Stimulated activated CD8-positive, alpha-beta memory T cell treated with anti-CD3 and anti-CD28 coated beads, Interleukin-2, amount 100 ng/mL, for 1 hour (primary cell): Measurements from ENCODE around the gene ZNF524.

ENCODE experiments used
- DNase-seq, 2 donors: peaks; one replicate each; pipeline ENCODE4 v3.0.0-alpha.2; 2020; ENCODE audit warnings: low read depth in 2 of 2

The ZNF524 gene

GRCh38 chr19:55602104-55603001 is 2.3 kb downstream of the ZNF524 start:
- no peak for DNase-seq

GRCh38 chr19:55603115-55603514 is 3.0 kb downstream of the ZNF524 start:
- DNase-seq, result no peak

DNA sequence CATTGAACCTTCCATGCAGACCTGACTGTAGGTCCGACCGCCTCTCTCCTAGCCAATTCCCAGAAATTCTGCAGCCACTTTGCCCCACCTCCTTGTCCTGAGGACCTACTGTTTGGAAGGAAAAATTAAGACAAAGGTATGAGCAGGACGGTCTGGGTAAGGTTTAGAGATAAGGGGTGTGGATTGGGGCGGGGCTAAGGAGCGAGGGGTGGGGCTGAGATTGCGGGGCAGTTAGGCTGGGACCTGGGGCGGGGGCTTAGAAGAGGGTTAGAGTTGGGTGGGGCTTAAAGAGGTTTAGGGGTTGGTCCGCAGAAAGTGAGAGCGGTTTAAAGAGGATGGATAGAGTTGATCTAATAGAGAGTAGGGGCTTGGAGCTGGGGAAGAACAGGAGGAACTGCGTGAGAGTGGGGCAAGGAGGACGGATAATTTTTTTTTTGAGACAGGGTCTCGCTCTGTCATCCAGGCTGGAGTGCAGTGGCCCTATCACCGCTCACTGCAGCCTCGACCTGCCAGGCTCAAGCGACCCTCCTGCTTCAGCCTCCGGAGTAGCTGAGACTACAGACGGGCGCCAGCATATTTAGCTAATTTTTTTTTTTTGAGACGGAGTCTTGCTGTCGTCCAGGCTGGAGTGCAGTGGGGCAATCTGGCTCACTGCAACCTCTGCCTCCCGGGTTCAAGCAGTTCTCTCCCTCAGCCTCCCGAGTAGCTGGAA is 3.6 kb downstream of the ZNF524 start:
- DNase-seq, result no peak

DNA sequence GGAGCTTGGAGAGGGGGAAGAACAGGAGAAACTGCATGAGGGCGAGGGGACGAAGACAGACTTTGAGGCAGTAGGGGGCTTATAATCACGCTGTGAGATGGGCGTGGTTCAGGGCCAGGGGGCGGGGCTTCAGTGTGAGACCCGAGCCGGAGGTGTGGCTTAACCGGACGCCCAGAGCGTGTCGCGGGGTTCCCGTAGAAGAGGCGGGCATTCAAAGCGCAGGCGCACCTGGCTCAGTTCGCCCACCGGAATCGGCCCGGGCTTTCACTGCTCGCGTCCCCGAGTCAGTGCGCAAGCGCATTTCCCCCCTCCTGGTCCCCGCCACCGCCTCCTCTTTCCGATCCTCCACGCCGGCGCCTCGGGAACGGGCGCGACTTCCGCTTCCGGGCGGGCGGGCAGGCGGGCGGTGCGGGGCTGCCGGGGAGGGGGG is 5.1 kb downstream of the ZNF524 start:
- DNase-seq, result peak; percentile 94 to 97

DNA sequence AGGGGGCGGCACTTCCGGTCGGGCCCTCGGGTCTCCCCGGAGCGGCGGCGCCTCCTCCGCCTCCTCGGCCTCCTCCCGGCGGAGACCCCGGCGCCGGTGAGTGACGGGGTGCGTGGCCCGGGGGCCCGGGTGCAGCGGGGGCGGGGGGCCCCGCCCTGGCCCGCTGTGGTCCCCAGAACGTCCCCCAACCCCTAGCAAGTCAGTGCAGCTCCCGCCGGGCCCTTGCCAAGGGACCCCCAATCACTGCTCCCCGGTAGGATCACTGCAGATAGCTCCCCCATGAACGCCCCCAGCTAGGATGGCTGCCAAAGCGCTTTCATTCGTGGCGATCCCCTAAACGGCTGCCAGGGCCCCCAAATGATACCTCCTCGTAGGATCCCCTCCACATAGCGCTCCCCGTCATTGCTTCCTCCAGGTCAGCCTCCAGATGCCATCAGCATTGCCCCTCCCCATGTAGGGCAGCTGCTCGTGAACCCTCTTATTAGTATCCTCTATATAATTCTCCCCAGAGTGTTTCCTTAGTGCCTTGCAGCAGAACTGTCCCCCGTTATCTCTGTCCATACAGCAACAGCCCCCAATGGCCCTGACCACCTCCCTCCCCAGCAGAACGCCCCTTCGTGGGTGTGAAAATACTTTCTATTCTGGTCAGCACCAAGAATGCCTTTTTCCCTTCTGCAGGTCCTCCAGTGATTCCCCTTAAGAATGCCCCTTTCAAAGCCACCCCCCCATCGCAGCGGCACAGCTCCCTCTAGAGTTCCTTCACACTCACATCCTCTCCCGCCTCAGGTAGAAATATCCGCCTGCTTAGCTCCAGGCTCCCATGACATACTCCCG is 5.8 kb downstream of the ZNF524 start, which contains the start of gene ZNF865:
TSS of gene ZNF865 (plus strand) at position 11 of the 834 bp plus-strand sequence. CDS start 7,972 bp downstream, outside the sequence.
- DNase-seq, result peak; percentile 53 to 55

DNA sequence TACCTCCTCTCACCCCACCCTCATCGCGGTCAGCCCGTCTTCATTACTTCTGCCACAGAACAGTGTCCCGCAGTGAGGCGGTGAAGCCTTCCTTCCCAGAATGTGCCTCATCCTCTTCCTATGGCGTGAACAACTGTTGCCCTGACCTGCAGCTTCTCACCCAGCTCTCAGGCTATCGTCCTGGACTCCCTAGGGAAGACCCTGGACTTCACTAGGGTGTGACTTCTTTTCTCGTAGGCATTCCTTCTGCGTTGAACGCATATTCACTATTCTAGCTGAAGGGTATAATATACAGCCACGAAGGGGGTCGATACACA is 6.3 kb downstream of the ZNF524 start:
- DNase-seq, result no peak

DNA sequence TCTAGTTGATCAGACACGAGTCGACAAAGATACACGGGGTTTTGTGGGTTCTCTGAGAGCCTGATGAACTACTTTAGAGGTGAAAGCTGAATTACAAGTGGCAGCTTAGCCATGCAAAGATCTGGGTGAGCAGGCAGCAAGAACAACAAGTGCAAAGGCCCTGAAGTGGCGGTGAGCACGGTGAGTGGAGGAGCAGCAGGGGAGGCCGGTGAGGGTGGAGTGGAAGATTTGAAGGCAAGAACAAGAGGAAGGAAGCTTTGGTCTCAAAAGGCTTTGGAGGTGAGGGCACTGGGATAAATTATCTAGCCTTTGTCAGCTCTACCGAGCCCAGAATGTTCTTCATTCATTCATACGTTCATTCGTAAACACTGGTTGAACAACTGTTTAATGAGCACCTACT is 6.7 kb downstream of the ZNF524 start:
- no peak for DNase-seq

DNA sequence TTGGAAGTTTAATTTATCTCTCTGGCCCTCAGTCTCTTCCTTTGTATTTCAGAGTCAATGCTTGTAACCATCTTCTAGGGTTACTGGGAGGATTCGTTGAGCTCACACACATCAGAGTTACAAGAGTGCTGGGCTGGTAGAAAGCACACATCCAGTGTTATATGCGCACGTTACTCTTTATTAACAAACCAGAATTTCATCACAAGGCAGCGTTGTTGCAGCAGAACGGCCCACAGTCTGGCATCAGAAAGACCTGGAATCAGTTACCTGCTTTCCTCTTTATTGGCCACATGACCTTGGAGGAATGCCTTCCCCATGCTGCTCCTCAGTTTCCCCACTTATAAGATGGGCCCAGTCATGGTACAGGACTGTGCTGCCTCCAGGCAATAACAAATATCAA is 9.2 kb downstream of the ZNF524 start:
- no peak for DNase-seq

DNA sequence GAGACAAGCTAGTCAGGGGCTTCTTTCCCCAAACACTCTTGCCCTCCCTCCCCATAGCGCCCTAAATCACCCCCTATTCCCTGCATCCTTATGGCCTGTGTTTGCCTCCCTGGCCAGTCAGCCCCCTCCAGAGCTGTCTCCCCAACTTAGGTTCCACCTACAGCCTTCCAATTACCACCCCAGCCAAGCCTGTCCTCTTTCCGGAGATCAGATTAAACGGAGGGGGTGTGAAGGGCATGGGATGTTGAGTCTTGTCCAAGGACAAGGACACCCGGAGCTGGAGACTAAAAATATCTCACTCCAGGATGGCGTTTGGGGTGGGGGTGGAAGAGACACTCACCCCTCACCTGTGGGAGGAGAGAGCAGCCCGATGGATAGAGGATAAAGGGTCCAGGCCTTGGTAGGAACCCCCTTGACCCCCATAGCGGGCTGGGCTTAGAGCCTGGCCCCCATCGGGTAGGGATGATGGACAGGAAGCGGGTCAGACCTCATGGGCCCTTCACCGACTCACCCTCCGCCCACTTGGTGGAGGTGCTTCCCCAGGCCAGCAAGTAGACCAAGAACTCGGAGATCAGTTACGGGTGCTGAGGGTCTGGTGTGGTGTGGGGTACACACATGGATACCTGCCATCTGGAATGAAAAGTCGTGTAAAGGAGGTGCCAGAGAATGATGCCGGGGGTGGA is 11.4 kb downstream of the ZNF524 start:
- DNase-seq, result no peak

- DNase-seq, result no peak
These were observed 12.0 kb downstream of the ZNF524 start for GRCh38 chr19:55611983-55612645.

GRCh38 chr19:55613396-55613795 is 13.3 kb downstream of the ZNF524 start:
- no peak for DNase-seq

GRCh38 chr19:55613930-55614710 is 14.0 kb downstream of the ZNF524 start:
- no peak for DNase-seq

DNA sequence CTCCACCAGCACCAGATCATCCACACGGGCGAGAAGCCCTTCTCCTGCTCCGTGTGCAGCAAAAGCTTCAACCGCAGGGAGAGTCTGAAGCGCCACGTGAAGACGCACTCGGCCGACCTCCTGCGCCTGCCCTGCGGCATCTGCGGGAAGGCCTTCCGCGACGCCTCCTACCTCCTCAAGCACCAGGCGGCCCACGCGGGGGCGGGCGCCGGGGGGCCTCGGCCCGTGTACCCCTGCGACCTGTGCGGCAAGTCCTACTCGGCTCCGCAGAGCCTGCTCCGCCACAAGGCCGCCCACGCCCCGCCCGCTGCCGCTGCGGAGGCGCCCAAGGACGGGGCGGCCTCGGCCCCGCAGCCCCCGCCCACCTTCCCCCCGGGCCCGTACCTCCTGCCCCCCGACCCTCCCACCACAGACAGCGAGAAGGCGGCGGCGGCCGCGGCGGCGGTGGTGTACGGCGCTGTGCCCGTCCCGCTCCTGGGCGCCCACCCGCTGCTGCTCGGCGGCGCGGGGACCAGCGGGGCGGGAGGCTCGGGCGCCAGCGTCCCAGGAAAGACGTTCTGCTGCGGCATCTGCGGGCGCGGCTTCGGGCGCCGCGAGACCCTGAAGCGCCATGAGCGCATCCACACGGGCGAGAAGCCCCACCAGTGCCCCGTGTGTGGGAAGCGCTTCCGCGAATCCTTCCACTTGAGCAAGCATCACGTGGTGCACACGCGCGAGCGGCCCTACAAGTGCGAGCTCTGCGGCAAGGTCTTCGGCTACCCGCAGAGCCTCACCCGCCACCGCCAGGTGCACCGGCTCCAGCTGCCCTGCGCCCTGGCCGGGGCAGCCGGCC is 14.8 kb downstream of the ZNF524 start:
- DNase-seq, result no peak

GRCh38 chr19:55615543-55616394 is 15.7 kb downstream of the ZNF524 start:
- DNase-seq, result no peak

- DNase-seq, result no peak
These were observed 16.3 kb downstream of the ZNF524 start for GRCh38 chr19:55616395-55616875.

DNA sequence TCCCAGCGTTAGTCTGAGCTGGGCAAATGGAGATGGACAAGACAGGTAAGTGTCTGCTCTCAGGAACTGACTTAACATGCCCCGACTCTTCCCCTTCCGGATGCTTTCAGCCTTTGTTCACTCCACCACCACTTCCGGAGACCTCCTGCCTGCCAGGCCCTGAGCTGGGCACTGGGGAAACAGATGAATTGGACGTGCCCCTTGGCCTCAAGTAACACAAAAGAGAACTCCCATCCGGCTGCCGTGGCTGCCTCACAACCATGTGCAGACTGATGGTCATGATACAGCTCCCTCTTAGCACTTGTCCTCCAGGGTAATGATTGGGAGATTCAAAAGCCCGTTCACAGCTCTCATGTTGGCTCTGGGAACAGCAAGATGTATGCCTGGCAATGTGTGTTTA is 17.3 kb downstream of the ZNF524 start:
- DNase-seq, result no peak

DNA sequence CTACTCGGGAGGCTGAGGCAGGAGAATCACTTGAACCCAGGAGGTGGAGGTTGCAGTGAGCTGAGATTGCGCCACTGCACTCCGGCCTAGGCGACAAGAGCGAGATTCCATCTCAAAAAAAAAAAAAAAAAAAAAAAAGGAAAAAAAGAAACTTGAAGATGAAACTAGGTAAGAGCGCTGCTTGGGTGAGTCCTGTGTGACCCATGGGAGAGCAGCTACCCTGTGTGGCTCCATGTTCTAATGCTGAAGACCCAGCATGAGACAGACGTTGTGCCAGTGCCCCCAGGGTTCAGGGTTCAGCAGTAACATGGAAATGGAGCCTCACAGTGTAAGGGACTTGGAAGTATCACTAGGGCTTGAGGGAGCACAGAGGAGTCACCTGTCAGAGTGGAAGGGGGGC is 18.3 kb downstream of the ZNF524 start:
- DNase-seq, result no peak

GRCh38 chr19:55619286-55619685 is 19.2 kb downstream of the ZNF524 start:
- DNase-seq, result no peak
